ENCODE measurements around the gene MEGF11.

The MEGF11 gene

DNA sequence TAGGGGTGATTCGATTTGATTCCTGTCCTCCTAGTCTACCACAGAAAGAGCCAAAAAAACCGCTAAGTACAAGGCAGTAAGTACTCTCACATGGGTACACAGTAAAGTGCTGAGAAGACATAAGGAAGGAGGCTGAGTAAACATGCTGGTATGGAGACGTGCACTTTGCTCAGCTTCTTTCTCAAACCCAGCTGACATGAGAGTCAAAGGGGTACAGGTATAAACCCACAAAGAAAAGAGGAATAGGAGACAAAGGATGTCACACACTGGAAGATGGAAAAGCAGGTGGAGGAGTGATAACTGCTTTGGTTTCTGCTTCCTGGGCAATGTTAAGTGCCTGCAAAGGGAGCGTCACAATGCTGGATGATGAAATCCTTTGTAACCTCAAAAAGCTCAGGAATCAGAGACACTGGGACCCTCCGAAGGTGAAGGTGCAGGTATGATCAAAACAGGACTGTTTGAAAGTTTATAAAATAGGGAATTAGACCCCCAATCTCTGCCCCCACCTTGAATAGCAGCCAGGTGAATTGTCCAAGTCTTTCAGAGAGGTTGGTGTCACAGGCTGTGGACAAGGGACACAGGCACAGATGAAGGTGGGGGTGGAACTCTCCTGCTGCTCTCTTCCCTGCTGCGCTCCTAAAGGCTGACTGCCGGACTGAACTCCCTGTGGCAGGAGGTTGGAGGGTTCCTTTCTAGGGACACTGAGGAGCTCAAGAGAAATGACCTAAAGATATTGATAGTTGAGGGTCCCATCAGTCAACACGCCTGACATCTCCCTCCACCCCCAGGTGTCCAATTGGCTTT lies 282.4 kb downstream of the MEGF11 start:
- no peak for DNase-seq (ENCODE audit: low read depth)

DNA sequence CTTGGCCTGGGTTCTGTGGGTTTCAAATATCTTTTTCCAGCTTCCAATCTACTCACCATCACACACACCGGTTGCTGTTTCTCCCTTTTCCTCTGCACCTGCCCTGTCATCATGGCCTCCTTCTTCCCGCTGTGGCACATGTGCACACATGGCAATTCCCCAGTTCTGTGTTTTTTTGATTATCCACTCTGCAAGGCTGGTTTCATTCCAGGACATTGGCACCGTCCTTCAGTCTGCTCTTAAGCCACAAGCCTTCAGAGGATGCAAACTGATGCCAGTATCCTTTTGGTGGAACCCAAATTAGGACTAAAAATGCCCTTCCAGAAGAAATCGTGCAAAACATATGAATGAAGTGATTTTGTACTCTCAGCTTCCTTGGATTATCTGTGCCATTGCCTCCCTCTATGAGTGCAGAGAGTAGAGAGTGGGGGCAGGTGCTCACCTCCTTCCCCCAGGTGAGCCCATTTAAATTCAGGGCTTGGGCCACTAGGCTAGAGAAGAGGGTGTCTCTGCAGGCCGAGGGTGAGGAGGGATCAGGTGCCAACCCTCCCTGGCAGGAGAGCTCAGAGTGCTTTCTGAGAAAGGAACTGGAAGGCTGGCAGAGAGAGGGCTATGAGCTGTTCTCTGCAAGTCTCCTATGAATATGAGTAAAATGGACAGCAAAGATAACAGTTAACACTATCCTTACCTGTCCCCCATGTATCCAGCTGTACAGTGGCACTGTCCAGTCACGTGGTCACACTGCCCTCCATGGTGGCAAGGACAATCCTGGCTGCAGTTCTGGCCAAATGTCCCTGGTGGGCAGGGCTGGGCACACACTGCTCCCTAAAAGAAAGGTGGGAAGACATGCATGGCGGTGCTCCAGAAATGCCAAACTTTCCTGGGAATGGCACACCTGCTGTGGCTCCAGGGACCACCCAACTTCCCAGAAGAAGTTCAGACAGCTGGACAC lies 283.4 kb downstream of the MEGF11 start:
- no peak for DNase-seq (ENCODE audit: low read depth)

DNA sequence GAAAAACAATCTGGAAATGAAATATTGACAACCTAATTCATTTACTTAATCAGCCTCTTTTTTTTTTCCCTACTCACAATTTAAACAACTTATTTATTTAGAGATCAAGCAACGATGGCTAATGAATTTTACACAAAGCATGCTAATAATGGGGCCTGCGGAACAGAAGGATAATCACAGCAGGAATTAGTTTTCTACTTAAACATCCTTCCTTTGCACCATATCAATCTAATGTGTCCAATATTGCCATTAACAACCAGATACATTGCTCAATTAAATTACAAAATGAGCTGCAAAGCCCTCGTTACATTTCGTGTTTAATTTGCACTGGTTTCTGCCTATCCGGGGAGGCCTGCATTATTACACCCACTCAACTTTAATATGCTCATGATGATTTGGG lies 285.0 kb downstream of the MEGF11 start:
- no peak for DNase-seq (ENCODE audit: low read depth)

DNA sequence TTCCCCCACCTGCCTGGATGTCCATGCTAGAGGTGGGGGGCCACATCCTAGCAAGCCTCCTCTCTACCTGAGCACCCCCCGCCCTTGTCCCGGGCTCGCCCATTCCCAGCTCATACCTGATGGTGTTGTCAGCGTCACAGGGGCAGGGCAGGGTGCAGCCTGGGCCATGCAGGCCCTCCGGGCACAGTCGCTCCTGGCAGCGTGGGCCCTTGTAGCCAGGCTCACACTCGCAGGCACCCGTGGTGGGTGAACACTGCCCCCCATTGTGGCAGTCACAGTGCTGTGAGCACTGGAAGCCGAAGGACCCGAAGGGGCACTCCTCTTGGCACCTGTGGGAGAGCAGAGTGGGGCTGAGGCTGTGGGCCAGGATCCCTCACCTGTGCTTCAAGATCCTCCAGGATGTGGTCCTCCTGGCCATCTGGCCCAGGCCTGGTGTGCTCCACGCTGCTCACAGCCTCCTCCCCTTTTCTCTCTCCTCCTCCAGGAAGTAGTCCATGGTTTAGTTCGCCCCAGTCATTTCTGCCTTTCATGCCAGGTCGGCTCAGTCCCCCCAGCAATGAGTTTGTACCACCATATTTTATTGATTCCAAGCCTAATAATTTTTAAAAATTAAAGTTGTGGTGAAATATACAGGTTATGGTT lies 288.6 kb downstream of the MEGF11 start:
- no peak for DNase-seq (ENCODE audit: low read depth)

DNA sequence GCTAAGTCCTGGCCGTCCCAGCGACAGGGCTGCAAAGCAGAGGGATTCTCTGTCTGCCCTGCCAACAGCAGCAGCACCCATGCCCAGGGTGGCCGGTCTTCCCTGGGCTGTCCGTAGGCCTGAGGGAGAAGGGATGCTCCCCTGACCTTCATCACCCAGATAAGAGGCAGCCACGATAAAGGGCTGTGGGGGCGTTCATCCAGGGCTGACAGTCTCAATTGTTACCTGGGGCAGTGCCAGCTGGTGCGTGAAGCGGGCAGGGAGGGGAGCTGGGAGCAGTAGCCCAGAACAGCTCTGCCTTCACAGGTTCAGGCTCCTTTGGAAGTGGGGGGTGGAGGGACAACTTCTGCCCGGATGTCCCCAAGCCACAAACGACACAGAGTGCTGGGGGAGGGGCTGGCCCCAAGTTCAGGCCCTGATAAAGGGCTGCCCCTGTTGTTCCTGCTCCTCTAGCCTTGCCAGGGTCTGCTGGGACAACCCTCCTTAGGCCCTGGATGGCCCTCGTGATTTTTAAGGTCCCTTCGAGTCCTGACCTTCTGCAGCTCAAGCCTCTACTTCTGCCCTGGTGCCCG lies 289.6 kb downstream of the MEGF11 start:
- no peak for DNase-seq (ENCODE audit: low read depth)

DNA sequence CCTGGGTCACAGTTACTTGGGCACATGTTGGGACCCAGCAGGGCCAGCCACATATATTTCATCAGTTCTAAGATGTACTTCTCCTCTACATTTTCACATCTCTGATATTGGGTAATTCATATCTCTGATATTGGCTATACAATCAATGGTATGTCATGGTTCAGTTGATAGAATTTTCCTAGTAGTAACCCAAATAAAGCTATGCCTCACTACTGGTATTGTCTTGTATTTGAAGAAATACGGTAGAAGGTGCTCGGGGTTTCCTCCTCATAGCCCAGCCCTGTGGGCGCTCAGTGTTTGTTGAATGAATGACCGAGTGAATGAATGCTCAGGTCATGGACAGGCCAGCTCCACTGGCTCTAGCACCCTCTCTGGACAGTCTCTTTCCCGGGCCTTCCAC lies 290.2 kb downstream of the MEGF11 start:
- DNase-seq (ENCODE audit: low read depth): no peak

DNA sequence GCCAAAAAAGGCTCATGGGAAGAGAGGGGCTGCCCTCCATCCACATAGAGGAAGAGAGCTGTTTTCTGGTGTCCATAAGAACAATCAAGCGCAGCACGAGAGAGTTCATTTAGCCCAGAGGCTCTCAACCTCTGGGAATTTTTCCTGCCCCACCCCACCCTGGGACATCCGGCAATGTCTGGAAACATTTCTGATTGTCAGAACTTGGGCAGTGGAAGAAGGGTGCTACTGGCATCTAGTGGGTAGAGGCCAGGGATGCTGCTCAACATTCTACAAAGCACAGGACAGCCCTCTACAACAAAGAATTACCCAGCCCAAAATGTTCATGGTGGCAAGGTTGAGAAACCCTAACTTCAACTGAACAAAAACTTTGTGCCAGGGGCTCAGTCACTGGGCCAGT lies 291.4 kb downstream of the MEGF11 start:
- no peak for DNase-seq (ENCODE audit: low read depth)

DNA sequence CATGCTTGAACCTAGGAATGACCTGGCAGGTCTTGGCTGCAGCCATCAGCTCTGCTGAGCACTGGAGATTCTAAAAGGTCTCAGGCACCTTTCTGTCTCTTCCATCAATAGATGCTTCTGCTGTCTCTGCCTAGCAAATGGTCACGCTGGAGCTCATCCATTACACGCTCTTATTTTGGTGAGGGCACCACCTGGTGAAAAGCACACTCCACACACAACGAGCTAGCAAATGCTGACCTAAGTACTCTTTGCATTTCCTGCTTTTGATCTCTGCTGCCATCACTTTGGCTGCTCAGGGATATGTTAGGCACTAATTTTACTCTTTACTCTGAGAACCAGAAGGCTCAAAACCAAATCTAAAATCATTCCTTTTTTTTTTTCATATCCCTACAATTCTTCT lies 293.0 kb downstream of the MEGF11 start:
- no peak for DNase-seq (ENCODE audit: low read depth)

DNA sequence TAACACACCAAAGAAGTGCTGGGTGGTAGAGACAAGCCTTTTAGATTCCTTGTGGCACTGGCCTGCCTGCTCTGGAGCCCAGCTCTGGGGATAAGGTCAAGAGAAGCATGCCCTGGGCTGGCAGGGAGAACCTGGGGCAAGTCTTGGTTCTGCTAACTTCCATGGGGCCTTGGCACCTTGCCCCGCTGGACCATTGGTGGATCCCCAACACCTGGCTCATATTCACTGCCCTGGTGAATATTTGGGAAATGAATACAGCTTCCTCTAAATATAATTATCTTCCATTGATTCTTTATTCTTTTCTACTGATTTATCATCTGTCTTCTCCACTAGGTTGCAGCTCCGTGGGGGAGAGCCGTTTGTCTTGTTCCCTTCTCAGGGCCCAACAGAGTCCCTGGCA lies 294.7 kb downstream of the MEGF11 start:
- no peak for DNase-seq (ENCODE audit: low read depth)

DNA sequence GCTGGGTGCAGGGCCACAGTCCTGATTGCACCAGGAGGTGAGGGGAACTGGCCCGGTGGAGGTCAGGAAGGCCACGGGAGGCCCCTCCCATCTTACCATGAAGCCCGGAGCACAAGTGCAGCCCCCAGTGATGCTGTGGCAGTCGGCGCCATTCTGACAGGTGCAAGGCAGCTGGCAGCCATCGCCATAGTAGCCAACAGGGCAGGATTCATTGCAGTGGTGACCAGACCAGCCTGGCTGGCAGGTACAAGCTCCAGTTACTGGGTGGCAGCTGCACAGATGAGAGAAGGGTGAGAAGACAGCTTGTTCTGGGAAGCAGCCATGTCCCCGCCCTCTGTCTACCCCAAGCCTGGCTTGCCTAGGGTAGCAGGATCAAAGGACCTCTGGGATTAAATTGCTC lies 296.1 kb downstream of the MEGF11 start:
- no peak for DNase-seq (ENCODE audit: low read depth)

DNA sequence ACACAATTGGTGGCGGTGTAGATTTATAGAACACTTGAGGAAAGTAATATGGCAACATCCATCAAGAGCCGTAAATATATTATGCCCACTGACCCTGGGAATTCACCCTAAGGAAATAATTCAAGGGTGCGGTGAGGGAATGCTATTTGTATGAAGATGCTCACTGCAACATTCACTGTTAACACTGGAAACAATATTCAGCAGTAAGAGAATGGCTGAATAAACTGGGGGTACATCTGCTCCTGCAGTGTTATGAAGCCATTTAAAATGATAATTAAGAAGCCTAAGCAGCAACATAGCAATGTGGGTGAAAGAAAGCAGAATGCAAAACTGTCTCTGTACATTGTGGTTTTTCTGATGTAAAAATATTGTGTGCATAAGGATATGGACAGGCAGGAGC lies 296.7 kb downstream of the MEGF11 start:
- no peak for DNase-seq (ENCODE audit: low read depth)

DNA sequence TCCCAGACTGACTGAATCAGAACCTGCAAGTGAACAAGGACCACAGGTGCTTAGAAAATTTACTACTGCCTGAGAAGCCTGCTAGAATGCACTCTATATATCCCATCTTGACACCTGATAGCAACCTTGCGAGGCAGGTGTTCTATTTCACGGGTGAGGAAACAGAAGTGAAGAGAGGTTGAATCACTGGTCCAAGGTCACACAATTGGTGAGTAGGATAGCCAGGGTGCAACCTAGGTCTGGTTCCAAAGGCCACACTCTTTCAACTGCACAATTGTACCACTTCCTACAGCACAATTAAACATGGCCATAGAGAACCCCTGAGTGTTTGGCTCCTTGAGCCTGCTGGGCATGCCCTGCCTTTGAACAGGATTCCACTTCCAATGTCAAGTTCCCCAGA lies 297.2 kb downstream of the MEGF11 start:
- no peak for DNase-seq (ENCODE audit: low read depth)

DNA sequence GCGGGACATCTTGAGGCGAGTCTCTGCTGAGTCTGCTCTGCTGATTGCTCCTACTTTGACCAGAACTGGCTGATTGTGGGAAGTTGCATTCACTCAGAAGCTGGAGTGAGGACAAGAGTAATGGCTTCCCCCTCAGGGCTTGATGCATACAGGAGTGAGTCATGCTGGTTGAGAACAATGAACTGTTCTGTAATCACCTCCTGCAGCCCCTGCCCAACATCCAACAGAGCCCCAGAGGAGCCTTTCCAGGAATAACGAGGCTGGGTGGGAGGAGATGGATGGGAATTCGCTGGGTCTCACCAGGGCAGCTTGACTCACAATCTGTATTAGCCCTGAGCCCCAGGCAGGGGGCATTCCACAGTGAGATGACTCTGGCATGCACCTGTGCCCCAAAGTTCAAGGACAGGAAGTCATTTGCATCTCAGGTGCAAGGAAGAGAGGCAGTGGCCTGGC lies 299.2 kb downstream of the MEGF11 start:
- DNase-seq (ENCODE audit: low read depth): peak; percentile 6

DNA sequence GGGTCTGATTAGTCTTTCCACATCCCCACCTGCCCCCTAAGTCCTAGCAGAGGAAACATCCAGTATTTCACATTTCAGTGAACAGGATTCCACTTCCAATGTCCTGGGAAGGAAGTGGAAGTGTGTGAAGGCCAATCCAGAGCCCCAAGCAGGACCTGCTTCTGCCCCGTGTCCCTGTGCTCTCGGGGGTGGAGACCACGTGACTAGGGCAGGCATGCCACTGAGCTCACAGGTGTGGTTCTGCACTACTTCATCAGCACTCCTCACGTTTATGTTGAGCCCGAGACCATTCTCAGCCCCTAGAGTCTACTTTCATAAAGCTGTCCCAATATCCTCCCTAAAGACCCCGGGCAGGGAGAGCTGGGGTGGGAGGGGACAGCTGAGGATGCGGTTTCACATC lies 299.9 kb downstream of the MEGF11 start:
- DNase-seq (ENCODE audit: low read depth): no peak

DNA sequence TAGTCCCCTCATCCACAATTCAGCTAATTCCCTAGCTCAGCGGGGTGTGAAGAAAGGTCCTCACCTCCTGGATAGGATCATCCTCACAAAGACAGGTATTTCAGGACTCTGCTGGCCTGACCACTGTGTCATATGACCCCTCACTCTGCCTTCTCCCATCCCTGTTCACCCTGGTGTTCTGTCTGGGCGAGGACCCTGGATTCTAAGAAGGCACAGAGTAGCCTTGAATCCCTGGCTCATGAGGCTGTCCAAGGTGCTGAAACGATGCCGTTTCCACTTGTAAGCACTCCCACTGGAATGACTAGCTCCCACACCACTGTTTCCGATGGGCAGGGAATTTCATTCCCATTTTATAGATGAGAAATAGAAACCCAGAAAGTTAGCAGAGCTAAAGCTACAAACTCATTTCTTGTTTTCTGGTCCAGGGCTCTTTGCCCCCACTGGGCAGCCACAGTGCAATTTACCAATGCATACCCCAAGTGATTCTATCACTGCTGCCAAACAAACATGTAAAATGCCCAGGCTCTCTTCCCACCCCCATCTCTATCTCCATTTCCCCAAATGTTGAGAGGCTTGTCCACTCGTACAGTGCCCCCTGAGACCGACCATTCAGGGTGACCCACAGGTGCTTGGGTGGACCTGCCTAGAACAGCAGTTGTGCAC lies 301.0 kb downstream of the MEGF11 start:
- peak; percentile 65 for DNase-seq (ENCODE audit: low read depth)

DNA sequence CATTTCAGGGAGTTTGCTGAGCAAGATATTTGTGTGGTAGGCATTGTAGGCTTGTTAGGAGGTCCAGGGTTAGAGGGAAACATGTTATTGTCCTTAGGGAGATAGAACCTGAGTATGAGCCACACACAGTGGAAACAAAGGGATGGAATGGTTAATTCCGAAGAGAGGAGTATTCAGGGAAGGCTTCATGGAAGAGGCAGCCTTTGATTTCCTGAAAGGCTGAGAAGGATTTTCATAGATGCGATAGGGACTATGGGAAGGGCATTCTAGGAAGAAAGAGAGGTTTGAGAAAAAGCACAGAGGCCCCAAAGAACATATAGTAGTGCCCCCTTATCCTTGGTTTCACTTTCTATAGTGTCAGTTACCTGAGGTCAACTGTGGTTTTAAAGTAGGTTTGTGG lies 302.5 kb downstream of the MEGF11 start:
- DNase-seq (ENCODE audit: low read depth): no peak

DNA sequence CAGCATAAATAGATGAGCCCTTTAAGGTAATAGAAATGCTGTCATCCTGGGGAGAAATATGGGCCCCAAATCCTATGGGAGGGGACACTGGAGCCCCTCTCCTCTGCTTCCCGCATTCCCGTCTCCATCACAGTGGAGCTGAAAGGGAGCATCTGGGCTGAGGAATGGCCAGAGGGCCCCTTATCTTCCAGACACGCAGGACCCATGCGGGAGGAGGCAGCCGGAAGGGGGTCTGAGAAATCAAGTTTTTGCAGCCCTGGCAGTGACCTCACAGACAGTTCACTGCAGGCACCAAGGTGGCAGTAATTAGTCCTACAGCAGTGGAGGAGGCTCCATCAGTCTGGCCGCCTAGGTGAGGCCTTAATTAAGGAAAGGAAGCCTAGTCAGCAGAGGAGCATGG lies 304.1 kb downstream of the MEGF11 start:
- DNase-seq (ENCODE audit: low read depth): no peak

DNA sequence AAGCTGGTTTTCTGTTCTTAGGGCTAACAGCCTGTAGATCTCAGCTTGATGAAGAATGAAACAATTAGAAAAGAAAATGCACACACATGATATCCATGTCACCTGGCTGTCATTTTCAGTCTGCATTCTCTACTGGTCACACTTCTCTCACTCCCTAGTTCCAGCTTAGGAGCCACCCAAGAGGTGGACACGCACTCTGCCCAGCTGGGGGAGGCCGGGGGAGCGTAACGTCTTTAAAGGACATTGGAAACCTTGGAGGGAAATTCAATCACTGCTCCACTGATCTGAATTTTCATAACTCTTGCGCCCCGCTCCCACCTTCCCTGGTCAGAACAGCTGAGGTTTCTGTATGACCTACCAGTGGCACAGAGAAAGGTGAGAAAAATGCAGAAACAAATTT lies 304.5 kb downstream of the MEGF11 start:
- no peak for DNase-seq (ENCODE audit: low read depth)

DNA sequence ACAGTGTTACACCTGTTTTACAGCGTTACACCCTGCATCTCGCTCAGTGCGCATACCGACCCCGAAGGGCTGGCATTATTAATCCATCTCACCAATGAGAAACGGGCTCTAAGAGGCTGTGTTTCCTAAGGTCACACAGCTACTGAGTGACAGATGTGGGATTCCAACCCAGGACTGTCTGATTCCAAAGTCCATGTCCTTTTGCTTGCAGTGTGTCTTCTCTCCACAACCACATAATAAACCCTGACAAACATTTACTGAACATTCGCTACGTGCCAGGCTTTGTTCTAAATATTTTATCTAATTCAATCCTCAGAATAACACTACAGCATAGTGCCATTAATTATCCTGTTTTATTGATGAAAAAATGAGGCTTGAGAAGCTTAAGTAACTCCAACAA lies 305.2 kb downstream of the MEGF11 start:
- DNase-seq (ENCODE audit: low read depth): no peak

DNA sequence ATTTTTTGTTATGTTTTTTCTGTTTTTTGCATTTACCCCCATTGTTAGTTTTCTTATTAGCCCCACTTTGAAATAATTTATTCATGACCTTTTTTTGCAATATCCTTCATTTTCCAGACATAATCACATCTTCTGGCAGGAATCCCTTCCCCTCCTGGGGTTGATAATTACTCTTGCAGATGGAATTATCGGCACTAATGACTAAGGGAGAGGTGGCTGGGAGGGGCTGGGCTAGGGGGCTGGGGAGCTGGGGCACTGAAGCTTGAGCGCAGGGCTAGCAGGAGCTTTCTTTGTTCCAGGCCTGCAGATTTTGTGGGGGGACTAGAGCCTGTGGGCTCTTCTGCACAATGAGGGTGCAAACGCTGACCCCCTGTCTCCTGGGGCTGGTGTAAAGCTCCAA lies 306.5 kb downstream of the MEGF11 start:
- no peak for DNase-seq (ENCODE audit: low read depth)

DNA sequence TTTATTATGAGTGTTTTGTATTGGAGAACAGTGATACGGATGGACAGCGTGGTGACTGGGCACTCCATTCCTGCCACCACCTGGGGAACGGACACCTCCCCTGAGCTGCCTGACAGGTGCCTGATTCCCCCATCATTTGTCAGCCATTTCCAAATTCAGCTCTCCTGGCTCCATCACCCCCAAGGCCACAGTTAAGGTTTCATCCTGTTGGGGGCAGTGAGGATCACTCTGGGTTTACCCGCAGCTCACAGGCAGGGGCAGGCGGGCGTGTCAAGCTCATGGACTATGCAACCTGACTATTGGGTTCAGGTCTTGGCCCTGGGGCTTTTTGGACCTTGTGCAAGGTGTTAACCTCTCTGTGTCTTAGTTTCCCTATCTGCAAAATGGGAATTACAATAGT lies 307.9 kb downstream of the MEGF11 start:
- no peak for DNase-seq (ENCODE audit: low read depth)

DNA sequence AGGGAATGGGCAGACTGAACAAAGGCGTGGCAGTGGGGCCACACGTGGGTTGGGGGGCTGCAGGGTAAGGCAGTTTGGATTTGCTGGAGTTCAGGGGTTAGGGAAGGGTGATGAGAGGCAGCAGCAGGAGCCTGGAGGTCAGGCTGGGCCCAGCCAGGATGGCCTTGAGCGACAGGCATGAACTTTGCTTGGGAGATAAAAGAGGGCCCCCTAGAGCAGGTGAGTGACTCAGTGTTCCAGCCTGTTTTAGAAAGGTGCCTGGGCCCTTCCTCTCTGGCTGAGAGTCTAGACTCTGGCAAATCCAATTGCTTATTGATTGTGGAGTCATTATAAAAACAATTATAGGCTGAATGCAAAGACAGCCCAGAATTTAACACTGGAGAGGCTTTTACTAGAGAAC lies 309.1 kb downstream of the MEGF11 start:
- DNase-seq (ENCODE audit: low read depth): no peak
